HG03432 (cell line): ENCODE data around the gene THRAP3.

Experiments
- ATAC-seq: cut with Tn5 transposase; IDR thresholded peaks from one replicate; pipeline ENCODE4 v1.9.1; 2021; ENCODE audit warnings: mild to moderate bottlenecking, moderate library complexity; ENCODE audit not compliant: unreplicated experiment

The THRAP3 gene

DNA sequence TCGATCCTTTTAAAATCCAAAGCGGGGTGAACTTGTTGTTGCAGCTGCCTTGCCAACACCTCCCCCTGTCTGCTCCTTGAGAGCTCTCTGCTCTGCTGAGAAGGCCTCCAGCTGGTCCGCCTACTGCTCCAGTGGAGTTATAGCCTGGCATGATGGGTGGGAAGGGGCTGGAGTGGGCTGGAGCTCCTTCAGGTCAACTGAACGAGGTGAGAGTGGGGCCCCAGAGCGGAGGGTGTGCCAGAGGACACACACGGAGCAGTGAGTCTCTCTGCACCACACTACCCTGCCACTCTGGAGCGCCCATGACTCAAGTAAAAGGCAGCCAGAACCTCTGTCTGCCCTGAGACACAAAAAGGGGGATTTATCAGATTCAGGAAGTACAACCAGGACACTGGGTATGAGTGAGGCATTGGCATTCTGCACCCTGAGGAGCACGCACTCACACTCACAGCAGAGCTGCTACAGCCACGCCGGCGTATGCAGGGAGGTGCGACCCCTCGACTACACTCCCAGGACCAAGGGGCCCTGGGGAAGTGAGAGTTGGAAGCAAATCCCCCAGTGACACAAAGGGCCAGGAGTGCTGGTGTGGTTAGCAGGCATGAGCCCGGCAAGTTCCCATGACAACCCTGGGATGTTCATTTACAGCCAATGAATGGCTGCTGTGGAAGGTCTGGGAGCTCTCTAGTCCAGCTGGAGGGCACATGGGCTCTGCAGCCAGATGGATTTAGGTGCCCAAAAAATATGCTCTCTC is 127.2 kb downstream of the THRAP3 start:
- ATAC-seq, result no peak

DNA sequence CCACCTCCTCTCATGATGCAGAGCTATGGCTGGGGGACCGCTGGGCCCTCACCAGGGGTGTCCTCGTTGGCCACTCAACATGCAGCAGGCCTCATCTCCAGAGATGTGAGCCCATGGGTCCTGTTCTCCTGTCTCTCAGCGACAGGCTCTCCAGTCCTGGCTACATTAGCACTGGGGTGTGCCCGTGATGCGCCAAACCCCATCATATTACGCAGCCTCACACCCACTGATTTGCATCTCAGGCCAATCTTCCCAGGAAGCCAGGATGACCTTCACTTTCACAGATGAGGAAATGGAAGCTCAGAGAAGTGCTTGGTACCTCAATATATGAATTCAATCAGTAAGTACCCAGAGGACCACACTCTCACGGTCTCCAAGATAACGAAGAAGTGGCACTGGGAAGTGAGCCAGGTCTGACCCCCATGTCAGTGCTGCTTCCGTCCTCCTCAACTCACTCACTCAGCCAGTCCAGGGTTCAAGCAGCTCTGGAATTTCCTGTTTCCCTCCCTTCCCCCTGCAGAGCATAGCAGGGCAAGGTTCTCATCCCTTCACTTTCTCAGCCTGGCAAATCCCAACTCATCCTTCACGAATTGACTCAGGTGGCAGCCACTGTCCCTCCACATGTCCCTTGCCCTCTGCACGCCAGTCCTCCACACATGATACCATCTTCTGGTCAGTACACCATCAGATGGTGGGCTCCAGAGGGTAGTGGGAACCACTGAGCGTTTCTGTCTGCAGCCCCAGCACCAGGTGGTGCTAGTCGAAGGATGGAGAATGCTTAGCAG is 128.1 kb downstream of the THRAP3 start:
- no peak for ATAC-seq

- no peak for ATAC-seq
Observed at GRCh38 chr1:36352910-36353878, 129.0 kb downstream of the THRAP3 start.

GRCh38 chr1:36354486-36354885 is 130.2 kb downstream of the THRAP3 start:
- ATAC-seq, result no peak
